Activated CD8-positive, alpha-beta T cell treated with anti-CD3 and anti-CD28 coated beads for 36 hours (primary cell): ENCODE data around the gene ARHGAP18. TPM values are rescaled to one million over a fixed set of nuclear protein-coding genes. Genes with fewer than 3 reads are reported as not detected.

Source experiments
- ATAC-seq: fragments of 200-7000 bp; cut with Tn5 transposase; one replicate; pipeline ENCODE4 v1.10.0; 2021; ENCODE audit warnings: mild to moderate bottlenecking, moderate library complexity
- CTCF ChIA-PET: fragments of 350-600 bp; sonication (Branson Sonifier 250); formaldehyde crosslinking; loops from one replicate; lab custom pipeline; 2021; ENCODE audit warnings: antibody characterized with exemption; lab: Charles Lee
- POLR2A ChIA-PET: fragments of 350-600 bp; sonication (Branson Sonifier 250); formaldehyde crosslinking; loops from one replicate; lab custom pipeline; 2021; ENCODE audit warnings: antibody characterized with exemption; lab: Charles Lee
- DNase-seq: peaks from one replicate; pipeline ENCODE4 v3.0.0-alpha.2; 2020
- H3K27ac Mint-ChIP-seq: one replicate; pipeline ENCODE4 v1.8.0; 2021; ENCODE audit warnings: mild to moderate bottlenecking, mixed read lengths
- H3K27me3 Mint-ChIP-seq: one replicate; pipeline ENCODE4 v1.8.0; 2021; ENCODE audit warnings: mixed read lengths
- H3K36me3 Mint-ChIP-seq: one replicate; pipeline ENCODE4 v1.8.0; 2021; ENCODE audit warnings: low read depth, mixed read lengths
- H3K4me1 Mint-ChIP-seq: one replicate; pipeline ENCODE4 v1.8.0; 2021; ENCODE audit warnings: low read depth, mixed read lengths
- H3K4me3 Mint-ChIP-seq: one replicate; pipeline ENCODE4 v1.8.0; 2021; ENCODE audit warnings: mild to moderate bottlenecking, moderate library complexity, mixed read lengths
- H3K9me3 Mint-ChIP-seq: one replicate; pipeline ENCODE4 v1.8.0; 2021; ENCODE audit warnings: mixed read lengths
- intact Hi-C: fragments of 100-400 bp; cut with micrococcal nuclease; formaldehyde crosslinking; loops from one replicate; pipeline ENCODE4 v1.10.0; 2022
- total RNA-seq, 2 experiments: library from RNA; stranded (reverse); gene quantifications; one replicate each; pipeline ENCODE4 v1.2.3, GENCODE V29; 2021
- TF ChIP-seq, protein P1 (sequence below): fragments of 200-600 bp; IDR thresholded peaks from one replicate; pipeline ENCODE4 v1.8.0; 2022; ENCODE audit warnings: antibody characterized with exemption, mild to moderate bottlenecking

Gene ARHGAP18
- total RNA-seq, 2 experiments from 2014 or later, result 8.2 to 9.6 TPM

DNA sequence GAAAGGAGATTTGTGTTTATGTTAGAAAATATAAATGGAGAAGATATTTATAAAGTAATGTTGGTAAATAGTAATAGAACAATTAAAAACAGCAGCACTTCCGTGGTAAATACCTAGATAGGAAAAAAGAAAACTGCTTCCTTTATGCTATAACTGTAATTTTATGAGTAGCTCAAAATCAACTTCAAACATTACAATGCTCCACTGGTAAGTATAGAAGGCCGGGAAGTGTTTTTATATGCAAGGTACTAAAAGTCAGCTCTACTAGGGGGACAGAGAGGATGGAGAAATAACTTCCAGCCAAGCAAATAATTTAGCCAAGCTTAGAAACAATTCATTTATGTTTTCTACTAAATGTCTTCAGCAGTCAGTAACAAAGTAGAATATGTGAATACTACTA lies 56.7 kb downstream of the ARHGAP18 start:
- no peaks in the 10 kb centered on the region for H3K27me3 Mint-ChIP-seq
- intact Hi-C loops, result no loop called here
- H3K9me3 Mint-ChIP-seq, result no peaks in the 10 kb centered on the region
- no peak overlapping the region for H3K27ac Mint-ChIP-seq
- no peaks in the 10 kb centered on the region for H3K36me3 Mint-ChIP-seq
- ATAC-seq (no peak), DNase-seq (no peak)
- peaks cover 10% of the 10 kb centered on the region for H3K4me1 Mint-ChIP-seq
- ChIA-PET CTCF (interaction anchor here (0.9 to 1.7 kb wide), 4 partner anchors 15 to 122 kb away, joined by 3 to 4 read pairs (median 4); no protein-coding TSS in a partner anchor), POLR2A (no interaction called here)
- TF ChIP-seq, protein P1, sequence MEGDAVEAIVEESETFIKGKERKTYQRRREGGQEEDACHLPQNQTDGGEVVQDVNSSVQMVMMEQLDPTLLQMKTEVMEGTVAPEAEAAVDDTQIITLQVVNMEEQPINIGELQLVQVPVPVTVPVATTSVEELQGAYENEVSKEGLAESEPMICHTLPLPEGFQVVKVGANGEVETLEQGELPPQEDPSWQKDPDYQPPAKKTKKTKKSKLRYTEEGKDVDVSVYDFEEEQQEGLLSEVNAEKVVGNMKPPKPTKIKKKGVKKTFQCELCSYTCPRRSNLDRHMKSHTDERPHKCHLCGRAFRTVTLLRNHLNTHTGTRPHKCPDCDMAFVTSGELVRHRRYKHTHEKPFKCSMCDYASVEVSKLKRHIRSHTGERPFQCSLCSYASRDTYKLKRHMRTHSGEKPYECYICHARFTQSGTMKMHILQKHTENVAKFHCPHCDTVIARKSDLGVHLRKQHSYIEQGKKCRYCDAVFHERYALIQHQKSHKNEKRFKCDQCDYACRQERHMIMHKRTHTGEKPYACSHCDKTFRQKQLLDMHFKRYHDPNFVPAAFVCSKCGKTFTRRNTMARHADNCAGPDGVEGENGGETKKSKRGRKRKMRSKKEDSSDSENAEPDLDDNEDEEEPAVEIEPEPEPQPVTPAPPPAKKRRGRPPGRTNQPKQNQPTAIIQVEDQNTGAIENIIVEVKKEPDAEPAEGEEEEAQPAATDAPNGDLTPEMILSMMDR, result no peak
- no peak overlapping the region for H3K4me3 Mint-ChIP-seq

DNA sequence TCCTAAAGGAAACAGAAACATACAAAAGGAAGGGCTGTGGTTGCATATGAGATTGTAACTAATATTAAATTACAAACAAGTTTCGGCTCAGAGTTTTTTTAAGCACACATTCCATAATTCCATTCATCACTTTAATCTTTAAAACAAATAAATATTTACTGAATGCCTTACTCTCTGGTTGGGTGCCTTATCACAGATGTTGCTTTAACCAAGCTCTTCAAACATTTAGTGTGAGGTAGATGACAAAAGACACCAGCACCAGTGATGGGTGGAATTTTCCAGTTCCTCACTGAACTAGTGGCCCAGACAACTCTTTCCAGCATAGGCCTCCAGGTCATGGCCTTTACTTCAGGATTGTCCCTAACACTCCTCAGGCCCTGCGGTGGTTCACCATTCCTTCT lies 58.7 kb downstream of the ARHGAP18 start:
- CTCF ChIA-PET, result no interaction called here
- H3K27ac Mint-ChIP-seq, result no peak overlapping the region

DNA sequence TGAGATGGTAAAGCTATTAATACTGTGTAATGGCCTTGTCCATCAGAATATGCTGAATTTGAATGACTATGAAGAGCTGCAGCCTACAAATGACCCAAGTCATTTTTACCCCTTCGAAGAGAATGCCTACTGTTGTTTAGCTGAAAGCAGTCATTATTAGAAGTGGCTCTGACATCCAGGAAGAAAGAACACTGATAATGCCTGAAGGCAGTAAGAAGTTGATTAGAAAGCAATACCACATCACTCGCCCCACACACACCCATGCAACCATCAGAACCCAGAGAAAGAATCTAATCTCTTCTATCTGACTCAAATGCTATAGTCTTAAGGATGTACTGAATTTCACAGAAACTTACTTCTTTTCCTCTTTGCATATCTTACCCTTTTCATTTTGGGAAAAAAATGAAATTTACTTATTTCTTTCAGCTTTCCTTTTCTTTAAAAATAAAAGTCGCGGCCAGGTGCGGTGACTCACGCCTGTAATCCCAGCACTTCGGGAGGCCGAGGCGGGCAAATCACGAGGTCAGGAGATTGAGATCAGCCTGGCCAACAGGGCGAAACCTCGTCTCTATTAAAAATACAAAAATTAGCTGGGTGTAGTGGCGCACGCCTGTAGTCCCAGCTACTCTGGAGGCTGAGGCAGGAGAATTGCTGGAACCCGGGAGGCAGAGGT lies 61.0 kb downstream of the ARHGAP18 start:
- TF ChIP-seq, protein P1, result no peak

More for the DNA sequence above, 58.7 kb downstream of the ARHGAP18 start:
- TF ChIP-seq, protein P1, result no peak
- no peak overlapping the region for H3K4me3 Mint-ChIP-seq
- peaks cover 10% of the 10 kb centered on the region for H3K4me1 Mint-ChIP-seq
- DNase-seq (no peak), ATAC-seq (no peak)
- no peaks in the 10 kb centered on the region for H3K27me3 Mint-ChIP-seq
- POLR2A ChIA-PET, result no interaction called here
- H3K36me3 Mint-ChIP-seq, result no peaks in the 10 kb centered on the region
- H3K9me3 Mint-ChIP-seq, result no peaks in the 10 kb centered on the region
- intact Hi-C loops, result no loop called here

DNA sequence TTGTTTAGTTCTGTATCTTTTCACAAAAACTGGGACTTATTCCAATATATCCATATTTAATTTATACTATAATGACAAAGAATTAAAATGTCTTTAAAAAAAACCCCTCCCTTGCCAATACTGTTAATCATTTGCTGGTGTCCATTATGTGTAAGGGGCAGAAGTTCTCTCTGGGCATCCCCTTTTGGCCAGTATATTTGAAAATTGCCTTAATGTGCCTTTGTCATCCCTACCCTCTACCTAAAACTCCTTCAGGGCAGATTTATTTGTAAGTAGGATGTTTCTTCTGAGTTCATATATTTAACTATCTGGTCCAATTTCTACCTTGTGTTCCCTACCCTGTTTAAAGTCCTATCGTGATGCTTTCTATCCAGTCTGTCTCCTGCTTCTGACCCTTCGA lies 62.9 kb downstream of the ARHGAP18 start:
- no peak overlapping the region for H3K27ac Mint-ChIP-seq
- H3K36me3 Mint-ChIP-seq, result no peaks in the 10 kb centered on the region
- no peak overlapping the region for H3K4me3 Mint-ChIP-seq
- POLR2A ChIA-PET, result no interaction called here
- no peaks in the 10 kb centered on the region for H3K9me3 Mint-ChIP-seq
- no peaks in the 10 kb centered on the region for H3K4me1 Mint-ChIP-seq
- ATAC-seq (no peak), DNase-seq (no peak)
- intact Hi-C loops, result no loop called here
- CTCF ChIA-PET, result interaction anchor here (1.4 kb wide), 1 partner anchor 17 kb away, joined by 4 read pairs; no protein-coding TSS in a partner anchor
- TF ChIP-seq, protein P1, result no peak
- no peaks in the 10 kb centered on the region for H3K27me3 Mint-ChIP-seq

More for the DNA sequence above, 61.0 kb downstream of the ARHGAP18 start:
- no peak for ATAC-seq
- ChIA-PET CTCF (interaction anchor here (0.7 to 1.3 kb wide), 2 partner anchors 127 to 167 kb away, joined by 3 read pairs; no protein-coding TSS in a partner anchor), POLR2A (no interaction called here)
- no peaks in the 10 kb centered on the region for H3K4me1 Mint-ChIP-seq
- no peak for DNase-seq
- H3K36me3 Mint-ChIP-seq, result no peaks in the 10 kb centered on the region
- H3K27me3 Mint-ChIP-seq, result no peaks in the 10 kb centered on the region
- no peak overlapping the region for H3K27ac Mint-ChIP-seq
- no peaks in the 10 kb centered on the region for H3K9me3 Mint-ChIP-seq
- no peak overlapping the region for H3K4me3 Mint-ChIP-seq
- intact Hi-C loops, result no loop called here

DNA sequence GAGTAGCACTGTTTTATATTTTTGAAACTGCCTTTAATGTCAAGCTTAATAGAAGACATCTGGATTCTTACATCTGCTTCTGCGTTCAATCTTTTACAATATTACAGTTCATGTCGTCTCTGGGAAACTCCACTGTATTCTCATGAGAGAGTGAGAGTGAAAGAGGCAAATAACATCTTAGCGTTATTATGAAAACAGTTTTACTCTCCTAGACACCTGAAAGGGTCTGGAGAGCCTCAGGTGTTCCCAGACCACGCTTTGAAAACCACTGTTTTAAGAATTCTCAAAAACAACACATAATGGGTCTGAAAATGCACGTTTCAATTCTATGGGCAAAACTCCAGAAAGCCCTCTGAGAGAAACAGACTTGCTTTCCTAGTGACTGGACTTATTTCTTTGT lies 63.3 kb downstream of the ARHGAP18 start:
- H3K4me3 Mint-ChIP-seq, result no peak overlapping the region
- H3K27me3 Mint-ChIP-seq, result no peaks in the 10 kb centered on the region
- intact Hi-C loops, result no loop called here
- no peaks in the 10 kb centered on the region for H3K4me1 Mint-ChIP-seq
- no peaks in the 10 kb centered on the region for H3K9me3 Mint-ChIP-seq
- no peak overlapping the region for H3K27ac Mint-ChIP-seq
- ChIA-PET POLR2A (no interaction called here), CTCF (interaction anchor here (1.4 kb wide), 1 partner anchor 17 kb away, joined by 4 read pairs; no protein-coding TSS in a partner anchor)
- no peak for DNase-seq
- ATAC-seq, result no peak
- no peaks in the 10 kb centered on the region for H3K36me3 Mint-ChIP-seq
- TF ChIP-seq, protein P1, result no peak
